Ovary (tissue), 9 donors: ENCODE results near the gene MPLKIP. TPM values are rescaled to one million over a fixed set of nuclear protein-coding genes. Genes with fewer than 3 reads are reported as not detected.
"Not testable (repeated sequence)": the region's sequence is repeated elsewhere in the genome, so short reads cannot be mapped to it uniquely, and the experiment has no call there.

ENCODE experiments used
- DNase-seq, 5 donors: peaks; one replicate each; pipeline ENCODE4 v3.0.0-alpha.2; 2019 to 2020
- H3K27ac ChIP-seq, 2 donors: fragments of 200-600 bp; one replicate each; pipeline versions ENCODE4 v1.5.1 to v1.8.0; 2019 to 2022
- H3K27me3 ChIP-seq: fragments of 200-600 bp; one replicate; pipeline ENCODE4 v1.8.0; 2022
- H3K36me3 ChIP-seq: fragments of 200-600 bp; sonication (generic); one replicate; pipeline ENCODE4 v1.5.1; 2019
- H3K4me1 ChIP-seq: one replicate; pipeline ENCODE4 v1.8.1; 2013; ENCODE audit warnings: mild to moderate bottlenecking, moderate library complexity; ENCODE audit not compliant: insufficient read depth
- H3K4me3 ChIP-seq: fragments of 200-600 bp; sonication (generic); one replicate; pipeline ENCODE4 v1.5.1; 2017
- H3K9me3 ChIP-seq, 2 donors: fragments of 200-600 bp in 1 of 2; sonication (generic) in 1 of 2; one replicate each; pipeline versions ENCODE4 v1.5.1 to v1.8.1; 2013 to 2019; ENCODE audit warnings: mild to moderate bottlenecking in 1 of 2, moderate library complexity in 1 of 2
- EP300 ChIP-seq: sonication (generic); formaldehyde crosslinking; IDR thresholded peaks from one replicate; pipeline ENCODE4 v1.6.1; 2017; ENCODE audit warnings: antibody characterized with exemption
- POLR2A ChIP-seq: fragments of 450-650 bp; IDR thresholded peaks from one replicate; pipeline ENCODE4 v1.6.1; 2017; ENCODE audit warnings: antibody characterized with exemption, mild to moderate bottlenecking, moderate library complexity
- WGBS, 3 donors: extraction: QIAGEN DNeasy Blood & Tissue Kit in 1 of 3; methylation state at CpG; one replicate each; pipeline versions ENCODE4 v1.1.5 to v1.1.7; 2013 to 2017; 5-methylcytosine and 5-hydroxymethylcytosine counted together
- intact Hi-C, 4 donors: fragments of 100-400 bp; cut with DNase I; formaldehyde crosslinking; loops; one replicate each; pipeline versions ENCODE4 v1.11.0 to v1.15.1; 2022 to 2023
- polyA plus RNA-seq, 2 donors: library from polyadenylated mRNA; stranded (reverse); fragments of 200-250 nt in 1 of 2; fragments of 350-450 nt in 1 of 2; fragmentation: Illumina TruSeq in 1 of 2; extraction: RNeasy Lipid Tissue Mini Kit (QIAGEN cat#74804) in 1 of 2; gene quantifications; one replicate each; pipeline ENCODE4 v1.2.3, GENCODE V29; 2013 to 2014
- total RNA-seq, 7 donors: library from RNA; depleted of rRNA in 2 of 7; stranded (reverse); fragments of >200 nt in 2 of 7; fragmentation: NEBNext Ultra II Directional in 3 of 7; extraction: Animal tissue kit (Norgen Biotek cat#: 25700) in 3 of 7; gene quantifications; one replicate each; pipeline versions ENCODE4 v1.1.0 to v1.2.4, GENCODE V29; 2016 to 2023
- TF ChIP-seq, protein P1 (sequence below), 3 donors: fragments of 450-650 bp in 2 of 3; fragments of 200-600 bp in 1 of 3; IDR thresholded peaks; one replicate each; pipeline versions ENCODE4 v1.5.1 to v1.8.0; 2016 to 2022; ENCODE audit warnings: antibody characterized with exemption in 3 of 3, mild to moderate bottlenecking in 1 of 3
- donor health status: DM: no; HTN: no; CAD: no; lungs with moderate emphysema.
- donor health status: DM: no; HTN: no; CAD: no.
- donor health status: Bipolar disorder and iron deficiency.
- donor health status: DM: yes; HTN: yes; CAD: no.
- donor health status: DM: no; HTN: no; CAD: no.
- donor health status: DM: yes; HTN: yes; CAD: no.

MPLKIP gene
- total and polyA plus RNA-seq, 9 donors = 17.7 to 55.3 (median 31.7) TPM

DNA sequence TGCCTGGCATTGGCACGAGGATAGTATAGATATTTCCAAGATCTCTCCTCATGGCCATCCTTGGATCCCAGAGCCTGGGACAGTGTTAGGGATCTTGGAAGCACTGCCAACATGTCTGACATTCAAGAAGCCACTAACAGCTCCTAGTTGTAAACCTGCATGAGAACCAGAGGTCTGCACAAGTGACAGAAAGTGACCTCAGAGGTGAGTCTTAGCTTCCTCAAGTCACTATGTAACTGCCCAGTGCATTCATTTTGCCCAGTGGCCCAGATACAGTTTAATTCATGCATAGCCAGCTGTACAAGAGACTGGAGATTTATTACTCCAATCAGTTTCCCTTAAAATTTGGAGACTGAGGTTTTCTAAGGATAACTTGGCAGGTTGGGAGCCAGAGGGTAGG is 17.1 kb upstream of the MPLKIP start:
- H3K4me1 ChIP-seq = no peaks in the 10 kb centered on the region
- no peaks in the 10 kb centered on the region for H3K27me3 ChIP-seq
- TF ChIP-seq, protein P1, sequence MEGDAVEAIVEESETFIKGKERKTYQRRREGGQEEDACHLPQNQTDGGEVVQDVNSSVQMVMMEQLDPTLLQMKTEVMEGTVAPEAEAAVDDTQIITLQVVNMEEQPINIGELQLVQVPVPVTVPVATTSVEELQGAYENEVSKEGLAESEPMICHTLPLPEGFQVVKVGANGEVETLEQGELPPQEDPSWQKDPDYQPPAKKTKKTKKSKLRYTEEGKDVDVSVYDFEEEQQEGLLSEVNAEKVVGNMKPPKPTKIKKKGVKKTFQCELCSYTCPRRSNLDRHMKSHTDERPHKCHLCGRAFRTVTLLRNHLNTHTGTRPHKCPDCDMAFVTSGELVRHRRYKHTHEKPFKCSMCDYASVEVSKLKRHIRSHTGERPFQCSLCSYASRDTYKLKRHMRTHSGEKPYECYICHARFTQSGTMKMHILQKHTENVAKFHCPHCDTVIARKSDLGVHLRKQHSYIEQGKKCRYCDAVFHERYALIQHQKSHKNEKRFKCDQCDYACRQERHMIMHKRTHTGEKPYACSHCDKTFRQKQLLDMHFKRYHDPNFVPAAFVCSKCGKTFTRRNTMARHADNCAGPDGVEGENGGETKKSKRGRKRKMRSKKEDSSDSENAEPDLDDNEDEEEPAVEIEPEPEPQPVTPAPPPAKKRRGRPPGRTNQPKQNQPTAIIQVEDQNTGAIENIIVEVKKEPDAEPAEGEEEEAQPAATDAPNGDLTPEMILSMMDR (IDR thresholded peaks at IDR 0.05) = no peak
- TF ChIP-seq POLR2A = no peak
- TF ChIP-seq EP300 = no peak
- H3K36me3 ChIP-seq = no peaks in the 10 kb centered on the region
- 83 to 95% (median 84%) methylated on average over 1 of the region's 1 CpG for WGBS, 3 donors
- H3K27ac ChIP-seq = no peak overlapping the region
- intact Hi-C loops = no loop called here
- no peaks in the 10 kb centered on the region for H3K9me3 ChIP-seq
- no peak for DNase-seq
- no peak overlapping the region for H3K4me3 ChIP-seq

DNA sequence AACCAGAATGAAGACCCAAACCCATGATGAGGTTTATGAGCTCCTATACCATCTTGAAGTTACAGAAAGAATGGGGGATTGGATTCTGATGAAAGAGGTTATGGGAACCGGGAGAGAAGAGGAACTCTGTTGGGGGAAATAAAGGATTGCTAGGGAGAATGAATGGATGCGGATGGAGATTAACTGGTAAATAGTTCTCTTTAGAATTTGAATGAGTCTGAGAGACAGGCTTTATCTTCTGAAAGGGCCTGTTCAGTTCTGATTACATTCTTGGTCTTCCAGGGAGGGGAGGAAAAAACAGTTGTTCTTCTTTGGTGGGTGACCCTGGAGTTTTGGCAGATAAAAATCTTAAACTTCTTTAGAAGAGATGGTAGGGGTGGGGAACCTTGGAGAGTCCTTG is 14.2 kb upstream of the MPLKIP start:
- intact Hi-C loops = no loop called here
- Histone ChIP-seq H3K4me3 (no peak overlapping the region), H3K27me3 (no peaks in the 10 kb centered on the region), H3K36me3 (no peaks in the 10 kb centered on the region), H3K9me3 (no peaks in the 10 kb centered on the region), H3K27ac (no peak overlapping the region), H3K4me1 (no peaks in the 10 kb centered on the region)
- TF ChIP-seq EP300 (no peak), POLR2A (no peak)
- TF ChIP-seq, protein P1 (IDR thresholded peaks at IDR 0.05) = no peak
- DNase-seq = no peak
- WGBS, 3 donors = 93 to 95% (median 93%) methylated on average over 2 of the region's 2 CpGs

DNA sequence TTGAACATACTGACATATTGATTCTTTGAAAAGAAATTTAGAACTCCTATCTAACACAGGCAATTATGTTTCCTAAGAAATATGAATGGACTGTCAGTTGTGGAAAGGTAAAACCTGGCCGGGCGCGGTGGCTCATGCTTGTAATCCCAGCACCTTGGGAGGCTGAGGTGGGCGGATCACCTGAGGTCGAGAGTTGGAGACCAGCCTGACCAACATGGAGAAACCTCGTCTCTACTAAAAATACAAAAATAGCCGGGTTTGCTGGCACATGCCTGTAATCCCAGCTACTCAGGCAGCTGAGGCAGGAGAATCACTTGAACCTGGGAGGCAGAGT is 13.8 kb upstream of the MPLKIP start:
- H3K9me3 ChIP-seq, H3K27me3 ChIP-seq, intact Hi-C loops, H3K27ac ChIP-seq, H3K4me3 ChIP-seq, DNase-seq, H3K36me3 ChIP-seq, H3K4me1 ChIP-seq: not testable (repeated sequence)
- WGBS, 3 donors = 93 to 97% (median 94%) methylated on average over 7 of the region's 7 CpGs

DNA sequence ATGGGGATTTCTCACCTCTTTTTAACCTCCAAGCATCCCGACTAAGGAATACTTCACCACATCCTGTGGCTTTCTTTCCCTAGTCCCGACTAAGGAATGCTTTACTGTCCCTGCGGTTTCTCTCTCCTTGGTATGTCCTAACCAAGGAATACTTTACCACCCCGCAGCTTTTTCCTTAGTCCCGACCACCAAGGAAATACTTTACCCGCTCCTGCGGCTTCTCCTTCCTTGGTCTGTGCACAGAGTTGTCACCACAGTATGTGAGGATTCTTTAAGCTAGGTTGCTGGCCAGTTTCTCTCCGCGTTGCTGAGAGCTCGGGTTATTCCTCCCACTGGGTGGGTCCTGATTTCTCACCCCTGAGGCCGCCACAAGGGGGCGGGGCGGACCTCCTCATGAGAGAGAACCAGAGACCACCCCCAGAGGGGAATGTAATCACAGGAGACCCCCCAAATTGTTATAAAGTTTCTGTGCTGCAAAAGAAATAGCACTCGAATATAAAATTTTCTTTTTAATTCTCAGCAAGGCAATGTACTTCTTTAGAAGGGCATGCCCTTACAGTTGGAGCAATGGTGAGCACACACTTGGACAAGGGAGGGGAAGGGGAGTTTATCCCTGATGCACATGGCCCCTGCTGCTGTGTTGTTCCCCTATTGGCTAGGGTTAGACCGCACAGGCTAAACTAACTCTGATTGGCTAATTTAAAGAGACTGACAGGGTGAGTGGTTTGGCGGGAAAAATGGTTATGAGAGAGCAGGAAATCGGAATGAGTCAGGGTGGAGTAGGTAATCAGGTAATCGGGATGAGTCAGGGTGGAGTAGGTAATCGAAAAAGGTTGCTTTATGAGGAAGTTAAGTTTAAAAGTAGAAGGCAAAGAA is 13.2 kb upstream of the MPLKIP start:
- intact Hi-C loops = no loop called here
- WGBS, 3 donors = 88 to 92% (median 92%) methylated on average over 19 of the region's 19 CpGs

DNA sequence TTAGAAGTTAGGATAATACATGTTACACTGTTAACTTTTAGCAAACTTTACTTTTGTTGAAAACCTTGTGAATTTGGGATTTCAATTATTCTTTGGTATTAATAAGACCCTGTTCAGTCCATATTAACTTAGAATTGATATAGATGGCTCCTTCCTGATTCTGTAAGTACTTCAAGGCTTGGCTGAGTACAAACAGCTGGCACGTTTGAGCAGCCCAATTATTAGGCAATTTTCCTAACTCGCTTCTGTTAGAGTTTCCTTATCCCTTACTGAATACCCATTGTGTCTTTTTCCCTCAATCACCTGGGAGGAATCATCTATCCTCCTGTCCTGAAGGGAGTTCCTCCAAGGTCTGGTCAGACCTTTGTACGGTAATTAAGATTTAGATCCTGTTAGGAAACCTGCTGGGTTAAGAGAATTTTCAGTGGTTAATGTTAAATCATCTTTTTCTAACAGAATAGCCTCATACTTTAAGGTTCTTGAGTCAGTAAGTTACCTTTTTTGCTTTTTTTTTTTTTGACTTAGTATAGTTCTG is 11.2 kb upstream of the MPLKIP start:
- H3K27ac ChIP-seq, DNase-seq, H3K9me3 ChIP-seq, H3K4me1 ChIP-seq, intact Hi-C loops, H3K36me3 ChIP-seq, H3K27me3 ChIP-seq, H3K4me3 ChIP-seq: not testable (repeated sequence)
- WGBS, 3 donors = 83 to 92% (median 88%) methylated on average over 3 of the region's 3 CpGs

More for the DNA sequence above, 13.2 kb upstream of the MPLKIP start:
- Histone ChIP-seq H3K27ac (no peak overlapping the region), H3K27me3 (no peaks in the 10 kb centered on the region), H3K4me1 (no peaks in the 10 kb centered on the region), H3K36me3 (no peaks in the 10 kb centered on the region), H3K4me3 (no peak overlapping the region), H3K9me3 (no peaks in the 10 kb centered on the region)
- DNase-seq = no peak
- TF ChIP-seq, protein P1 (IDR thresholded peaks at IDR 0.05) = no peak
- TF ChIP-seq POLR2A = no peak
- TF ChIP-seq EP300 = no peak

DNA sequence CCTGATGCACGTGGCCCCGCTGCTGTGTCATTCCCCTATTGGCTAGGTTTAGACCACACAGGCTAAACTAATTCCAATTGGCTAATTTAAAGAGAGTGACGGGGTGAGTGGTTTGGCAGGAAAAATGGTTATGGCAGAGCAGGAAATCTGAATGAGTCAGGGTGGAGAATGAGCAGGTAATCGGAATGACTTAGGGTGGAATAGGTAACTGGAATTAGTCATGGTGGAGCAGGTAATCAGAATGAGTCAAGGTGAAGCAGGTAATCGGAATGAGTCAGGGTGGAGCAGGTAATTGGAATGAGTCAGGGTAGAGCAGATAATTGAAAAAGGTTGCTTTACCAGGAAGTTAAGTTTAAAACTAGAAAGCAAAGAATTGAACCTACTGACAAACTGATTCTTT is 7.5 kb upstream of the MPLKIP start:
- intact Hi-C loops, H3K27ac ChIP-seq, H3K9me3 ChIP-seq, DNase-seq, H3K36me3 ChIP-seq, H3K27me3 ChIP-seq, H3K4me1 ChIP-seq, H3K4me3 ChIP-seq: not testable (repeated sequence)
- WGBS, 3 donors = 94 to 97% (median 96%) methylated on average over 5 of the region's 5 CpGs

DNA sequence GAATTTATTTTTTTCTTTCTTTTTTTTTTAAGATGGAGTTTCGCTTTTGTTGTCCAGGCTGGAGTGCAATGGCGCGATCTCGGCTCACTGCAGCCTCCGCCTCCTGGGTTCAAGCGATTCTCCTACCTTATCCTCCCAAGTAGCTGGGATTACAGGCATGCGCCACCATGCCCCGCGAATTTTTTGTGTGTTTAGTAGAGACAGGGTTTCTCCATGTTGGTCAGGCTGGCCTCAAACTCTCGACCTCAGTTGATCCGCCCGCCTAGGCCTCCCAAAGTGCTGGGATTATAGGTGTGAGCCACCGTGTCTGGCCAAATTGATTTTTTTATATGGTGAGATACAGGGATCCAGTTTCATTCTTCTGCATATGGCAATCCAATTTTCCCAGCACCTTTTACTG is 5.5 kb upstream of the MPLKIP start:
- H3K4me1 ChIP-seq, H3K4me3 ChIP-seq, H3K9me3 ChIP-seq, DNase-seq, H3K36me3 ChIP-seq, H3K27ac ChIP-seq, H3K27me3 ChIP-seq: not testable (repeated sequence)
- intact Hi-C loops = loop anchor here in 1 of 4 donors (5.0 kb wide), 1 partner anchor 1672 kb away; no protein-coding TSS in a partner anchor
- 97 to 98% (median 97%) methylated on average over 13 of the region's 13 CpGs for WGBS, 3 donors
